GM23248 (cell line): ENCODE results near the gene PRSS48.

ENCODE experiments used
- EZH2 ChIP-seq: fragments of 200-600 bp; sonication (generic); IDR thresholded peaks from 2 replicates; pipeline ENCODE4 v1.6.1; 2018; ENCODE audit warnings: antibody characterized with exemption, mild to moderate bottlenecking; ENCODE audit not compliant: insufficient read depth, poor library complexity, severe bottlenecking
- EZH2phosphoT487 ChIP-seq: fragments of 200-600 bp; sonication (generic); IDR thresholded peaks from 2 replicates; pipeline ENCODE4 v1.6.1; 2018; ENCODE audit warnings: antibody characterized with exemption, moderate library complexity, mild to moderate bottlenecking, low read depth; ENCODE audit not compliant: insufficient read depth

DNA sequence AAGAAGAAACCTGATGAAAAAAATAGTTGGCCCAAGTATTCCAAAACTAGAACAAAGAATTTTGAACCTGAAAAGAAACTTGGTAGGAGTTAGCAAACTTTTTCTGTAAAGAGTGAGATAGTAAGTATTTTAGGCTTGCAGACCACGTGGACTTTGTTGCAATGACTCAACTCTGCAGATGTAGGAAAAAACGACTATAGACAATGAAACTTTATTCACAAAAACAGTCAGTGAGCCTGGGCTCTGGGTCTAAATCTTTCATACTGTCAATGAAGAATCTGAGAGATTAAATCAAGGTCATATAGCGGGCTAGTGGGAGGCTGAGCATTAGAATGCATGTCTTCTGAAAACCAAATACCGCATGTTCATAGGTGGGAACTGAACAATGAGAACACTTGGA lies 25.5 kb downstream of the PRSS48 start:
- TF ChIP-seq EZH2, result no peak
- no peak for TF ChIP-seq EZH2phosphoT487
